SJCRH30 (cell line): Measurements from ENCODE around the gene SMARCD3. TPM values are rescaled to one million over a fixed set of nuclear protein-coding genes. Genes with fewer than 3 reads are reported as not detected.

Experiments used
- DNase-seq, 2 experiments: peaks; one replicate each; pipeline ENCODE4 v3.0.0-alpha.2; 2015 to 2020
- H3K27ac ChIP-seq: fragments of 250-450 bp; sonication (Bioruptor Pico); 2 replicates; pipeline ENCODE4 v1.5.1; 2020; ENCODE audit warnings: mild to moderate bottlenecking, moderate library complexity
- H3K27me3 ChIP-seq: fragments of 250-450 bp; sonication (Bioruptor Pico); 2 replicates; pipeline ENCODE4 v1.5.1; 2020; ENCODE audit warnings: mild to moderate bottlenecking, moderate library complexity
- H3K36me3 ChIP-seq: fragments of 250-450 bp; sonication (Bioruptor Pico); 2 replicates; pipeline ENCODE4 v1.5.1; 2020; ENCODE audit warnings: mild to moderate bottlenecking, moderate library complexity
- H3K4me1 ChIP-seq: fragments of 250-450 bp; sonication (Bioruptor Pico); 2 replicates; pipeline ENCODE4 v1.5.1; 2020; ENCODE audit warnings: mild to moderate bottlenecking, moderate library complexity
- H3K4me3 ChIP-seq: fragments of 250-450 bp; sonication (Bioruptor Pico); 2 replicates; pipeline ENCODE4 v1.5.1; 2020; ENCODE audit warnings: mild to moderate bottlenecking, moderate library complexity
- H3K9me3 ChIP-seq: fragments of 250-450 bp; sonication (Bioruptor Pico); replicated peaks from 2 replicates; pipeline ENCODE4 v1.5.1; 2020; ENCODE audit warnings: mild to moderate bottlenecking, moderate library complexity
- total RNA-seq: library from RNA; depleted of rRNA; stranded (reverse); fragments of >200 nt; shearing (Covaris generic); gene quantifications from 2 replicates; pipeline ENCODE4 v1.2.3, GENCODE V29; 2014

SMARCD3 gene
- total RNA-seq, 1 experiment from 2014 or later = 106 TPM

- peak; percentile 72 to 74 for DNase-seq
- H3K4me3 ChIP-seq = peak overlapping the region; percentile 49
- H3K9me3 ChIP-seq = no peaks in the 10 kb centered on the region
- no peaks in the 10 kb centered on the region for H3K36me3 ChIP-seq
- H3K4me1 ChIP-seq = peaks cover 3% of the 10 kb centered on the region
- no peak overlapping the region for H3K27ac ChIP-seq
- peaks cover 18% of the 10 kb centered on the region for H3K27me3 ChIP-seq
Measured at GRCh38 chr7:151276666-151277590, 28.4 kb upstream of the SMARCD3 start.

GRCh38 chr7:151275813-151276577, 27.5 kb upstream of the SMARCD3 start:
- H3K27ac ChIP-seq = no peak overlapping the region
- no peaks in the 10 kb centered on the region for H3K36me3 ChIP-seq
- H3K4me3 ChIP-seq = no peak overlapping the region
- H3K4me1 ChIP-seq = peaks cover 1% of the 10 kb centered on the region
- peaks cover 13% of the 10 kb centered on the region for H3K27me3 ChIP-seq
- no peak for DNase-seq
- H3K9me3 ChIP-seq = no peaks in the 10 kb centered on the region

GRCh38 chr7:151274936-151275812, 26.7 kb upstream of the SMARCD3 start:
- Histone ChIP-seq H3K36me3 (no peaks in the 10 kb centered on the region), H3K4me1 (no peaks in the 10 kb centered on the region), H3K27me3 (peaks cover 11% of the 10 kb centered on the region), H3K4me3 (no peak overlapping the region), H3K9me3 (no peaks in the 10 kb centered on the region), H3K27ac (no peak overlapping the region)
- no peak for DNase-seq

GRCh38 chr7:151274396-151274795, 25.9 kb upstream of the SMARCD3 start:
- Histone ChIP-seq H3K27ac (no peak overlapping the region), H3K9me3 (no peaks in the 10 kb centered on the region), H3K27me3 (peaks cover 7% of the 10 kb centered on the region; the same call in 1 of the 2 replicates), H3K4me3 (no peak overlapping the region), H3K36me3 (no peaks in the 10 kb centered on the region), H3K4me1 (no peaks in the 10 kb centered on the region)
- DNase-seq = no peak

- no peaks in the 10 kb centered on the region for H3K36me3 ChIP-seq
- DNase-seq = no peak
- H3K27me3 ChIP-seq = peaks cover 7% of the 10 kb centered on the region; the same call in 1 of the 2 replicates
- H3K9me3 ChIP-seq = no peaks in the 10 kb centered on the region
- no peak overlapping the region for H3K27ac ChIP-seq
- no peaks in the 10 kb centered on the region for H3K4me1 ChIP-seq
- no peak overlapping the region for H3K4me3 ChIP-seq
Measured at GRCh38 chr7:151273651-151274390, 25.3 kb upstream of the SMARCD3 start.

- Histone ChIP-seq H3K9me3 (no peaks in the 10 kb centered on the region), H3K4me3 (no peak overlapping the region), H3K27ac (no peak overlapping the region), H3K27me3 (peaks cover 7% of the 10 kb centered on the region; the same call in 1 of the 2 replicates), H3K4me1 (no peaks in the 10 kb centered on the region), H3K36me3 (no peaks in the 10 kb centered on the region)
- DNase-seq = no peak
Measured at GRCh38 chr7:151272877-151273276, 24.4 kb upstream of the SMARCD3 start.

GRCh38 chr7:151272405-151272804, 23.9 kb upstream of the SMARCD3 start:
- Histone ChIP-seq H3K4me1 (no peaks in the 10 kb centered on the region), H3K9me3 (no peaks in the 10 kb centered on the region), H3K27ac (no peak overlapping the region), H3K4me3 (no peak overlapping the region), H3K27me3 (peaks cover 3% of the 10 kb centered on the region; the same call in 1 of the 2 replicates), H3K36me3 (no peaks in the 10 kb centered on the region)
- DNase-seq = no peak

- peaks cover 3% of the 10 kb centered on the region; the same call in 1 of the 2 replicates for H3K27me3 ChIP-seq
- H3K4me3 ChIP-seq = no peak overlapping the region
- no peaks in the 10 kb centered on the region for H3K9me3 ChIP-seq
- H3K4me1 ChIP-seq = no peaks in the 10 kb centered on the region
- H3K36me3 ChIP-seq = no peaks in the 10 kb centered on the region
- no peak overlapping the region for H3K27ac ChIP-seq
- DNase-seq = no peak
Measured at GRCh38 chr7:151271699-151272355, 23.3 kb upstream of the SMARCD3 start.

GRCh38 chr7:151269511-151269910, 21.0 kb upstream of the SMARCD3 start:
- Histone ChIP-seq H3K27me3 (peaks cover 3% of the 10 kb centered on the region; the same call in 1 of the 2 replicates), H3K36me3 (no peaks in the 10 kb centered on the region), H3K4me1 (no peaks in the 10 kb centered on the region), H3K9me3 (no peaks in the 10 kb centered on the region), H3K27ac (no peak overlapping the region), H3K4me3 (no peak overlapping the region)
- no peak for DNase-seq

- no peaks in the 10 kb centered on the region for H3K27me3 ChIP-seq
- no peak overlapping the region for H3K4me3 ChIP-seq
- DNase-seq = no peak
- no peaks in the 10 kb centered on the region for H3K4me1 ChIP-seq
- no peaks in the 10 kb centered on the region for H3K36me3 ChIP-seq
- H3K27ac ChIP-seq = no peak overlapping the region
- H3K9me3 ChIP-seq = no peaks in the 10 kb centered on the region
Measured at GRCh38 chr7:151265351-151265931, 16.9 kb upstream of the SMARCD3 start.

- Histone ChIP-seq H3K36me3 (no peaks in the 10 kb centered on the region), H3K27me3 (no peaks in the 10 kb centered on the region), H3K27ac (no peak overlapping the region), H3K4me1 (no peaks in the 10 kb centered on the region), H3K9me3 (no peaks in the 10 kb centered on the region), H3K4me3 (no peak overlapping the region)
- DNase-seq = no peak
Measured at GRCh38 chr7:151264615-151265014, 16.1 kb upstream of the SMARCD3 start.

GRCh38 chr7:151261529-151261928, 13.0 kb upstream of the SMARCD3 start:
- DNase-seq = no peak
- Histone ChIP-seq H3K27me3 (peaks cover 3% of the 10 kb centered on the region; the same call in 1 of the 2 replicates), H3K4me3 (no peak overlapping the region), H3K4me1 (no peaks in the 10 kb centered on the region), H3K9me3 (no peaks in the 10 kb centered on the region), H3K36me3 (no peaks in the 10 kb centered on the region), H3K27ac (no peak overlapping the region)

- Histone ChIP-seq H3K4me3 (no peak overlapping the region), H3K4me1 (no peaks in the 10 kb centered on the region), H3K27ac (no peak overlapping the region), H3K27me3 (peaks cover 6% of the 10 kb centered on the region; the same call in 1 of the 2 replicates), H3K36me3 (no peaks in the 10 kb centered on the region), H3K9me3 (no peaks in the 10 kb centered on the region)
- DNase-seq = no peak
Measured at GRCh38 chr7:151260883-151261282, 12.4 kb upstream of the SMARCD3 start.
